HepG2 (cell line): Measurements from ENCODE around the gene QKI. TPM values are rescaled to one million over a fixed set of nuclear protein-coding genes. Genes with fewer than 3 reads are reported as not detected.
A peak's percentile ranks its signal among the peaks of the same experiment; 100 is the strongest.

Experiments
- AHDC1 ChIP-seq: sonication (generic); formaldehyde crosslinking; IDR thresholded peaks from 2 replicates; pipeline ENCODE4 v1.5.1; 2020; ENCODE audit warnings: mild to moderate bottlenecking, missing genetic modification reagents, borderline replicate concordance
- ATF1 ChIP-seq: IDR thresholded peaks from 2 replicates; pipeline ENCODE4 v1.6.1; 2016; ENCODE audit warnings: mild to moderate bottlenecking, control low read depth
- CCDC6 ChIP-seq: sonication (generic); formaldehyde crosslinking; IDR thresholded peaks from 2 replicates; pipeline ENCODE4 v1.8.1; 2022; ENCODE audit warnings: mild to moderate bottlenecking, missing genetic modification reagents, moderate library complexity
- CEBPB ChIP-seq: IDR thresholded peaks from 2 replicates; pipeline ENCODE4 v1.6.1; 2011; ENCODE audit warnings: low read depth, low read length, improper control_type of control experiment, borderline replicate concordance
- GMEB1 ChIP-seq: sonication (generic); formaldehyde crosslinking; IDR thresholded peaks from 2 replicates; pipeline ENCODE4 v1.5.1; 2020; ENCODE audit warnings: missing genetic modification reagents, mild to moderate bottlenecking, borderline replicate concordance
- KLF9 ChIP-seq: IDR thresholded peaks from 2 replicates; pipeline ENCODE4 v1.6.1; 2016; ENCODE audit warnings: low read depth
- SNAI1 ChIP-seq: sonication (generic); formaldehyde crosslinking; IDR thresholded peaks from 2 replicates; pipeline ENCODE4 v1.5.0; 2020; ENCODE audit warnings: mild to moderate bottlenecking, missing genetic modification reagents, borderline replicate concordance
- TEAD2 ChIP-seq: sonication (generic); formaldehyde crosslinking; IDR thresholded peaks from 2 replicates; pipeline ENCODE4 v1.9.0; 2021; ENCODE audit warnings: missing genetic modification reagents
- TEAD3 ChIP-seq: optimal IDR thresholded peaks from 2 replicates; pipeline ENCODE3; 2016; ENCODE audit warnings: borderline replicate concordance
- ZMAT5 ChIP-seq: sonication (generic); formaldehyde crosslinking; IDR thresholded peaks from 2 replicates; pipeline ENCODE4 v1.5.0; 2020; ENCODE audit warnings: mild to moderate bottlenecking, low read depth, missing genetic modification reagents, borderline replicate concordance
- ZNF136 ChIP-seq: sonication (generic); formaldehyde crosslinking; IDR thresholded peaks from 2 replicates; pipeline ENCODE4 v1.8.1; 2022; ENCODE audit warnings: low read depth, mild to moderate bottlenecking, moderate library complexity, missing genetic modification reagents
- ZNF382 ChIP-seq: sonication (generic); formaldehyde crosslinking; IDR thresholded peaks from 2 replicates; pipeline ENCODE4 v1.5.0; 2020; ENCODE audit warnings: missing genetic modification reagents, mild to moderate bottlenecking, borderline replicate concordance
- ZNF496 ChIP-seq: sonication (generic); formaldehyde crosslinking; IDR thresholded peaks from 2 replicates; pipeline ENCODE4 v1.8.1; 2023; ENCODE audit warnings: mild to moderate bottlenecking, moderate library complexity, missing genetic modification reagents; ENCODE audit not compliant: insufficient replicate concordance
- ZNF501 ChIP-seq: sonication (generic); formaldehyde crosslinking; IDR thresholded peaks from 2 replicates; pipeline ENCODE4 v1.5.1; 2020; ENCODE audit warnings: mild to moderate bottlenecking, moderate library complexity, missing genetic modification reagents
- ZNF546 ChIP-seq: sonication (generic); formaldehyde crosslinking; conservative IDR thresholded peaks from 2 replicates; pipeline ENCODE4 v1.8.1; 2023; ENCODE audit warnings: mild to moderate bottlenecking, missing genetic modification reagents
- ZNF563 ChIP-seq: sonication (generic); formaldehyde crosslinking; IDR thresholded peaks from 2 replicates; pipeline ENCODE4 v1.8.0; 2022; ENCODE audit warnings: mild to moderate bottlenecking, moderate library complexity, missing genetic modification reagents
- ZNF589 ChIP-seq: sonication (generic); formaldehyde crosslinking; conservative IDR thresholded peaks from 2 replicates; pipeline ENCODE4 v1.8.0; 2022; ENCODE audit warnings: mild to moderate bottlenecking, moderate library complexity, missing genetic modification reagents
- polyA plus RNA-seq, 8 experiments: library from polyadenylated mRNA; depleted of rRNA in 3 of 8; stranded (reverse) in 7 of 8; unstranded in 1 of 8; fragments of >200 nt; fragmentation: Illumina TruSeq in 4 of 8; extraction: Trizol in 4 of 8; gene quantifications; 2 replicates each; pipeline versions ENCODE4 v1.2.1 to v1.2.3, GENCODE V29; 2011 to 2016; ENCODE audit warnings: low read depth in 4 of 8, missing spikeins in 1 of 8, mixed read lengths in 1 of 8; ENCODE audit not compliant: insufficient read depth in 1 of 8
- total RNA-seq, 5 experiments: library from RNA; depleted of rRNA; stranded (reverse); fragments of >200 nt; fragmentation: Illumina TruSeq; extraction: Trizol; gene quantifications; 2 replicates each; pipeline ENCODE4 v1.2.3, GENCODE V29; 2016; ENCODE audit warnings: low read depth in 1 of 5

Gene QKI
- total and polyA plus RNA-seq, 2 of the 13 experiments (the other 11 are each of a cell fraction or from before 2014, with no cell fraction given) = 136 to 137 TPM

GRCh38 chr6:163405412-163406309, 8.9 kb upstream of the QKI start (continued):
- TF ChIP-seq ZNF136 (no peak), ZNF382 (CRISPR knock-in tag) (no peak), CCDC6 (peak; percentile 65; the same call in 1 of the 2 replicates), GMEB1 (CRISPR knock-in tag) (no peak), AHDC1 (CRISPR knock-in tag) (no peak), KLF9 (no peak), ZNF563 (peak; percentile 56; the same call in 1 of the 2 replicates), TEAD3 (peak; percentile 52), ZNF496 (CRISPR knock-in tag) (no peak), TEAD2 (CRISPR knock-in tag) (no peak), ATF1 (CRISPR knock-in tag) (no peak), ZNF501 (CRISPR knock-in tag) (peak; percentile 81), ZNF546 (no peak), ZMAT5 (CRISPR knock-in tag) (no peak), SNAI1 (CRISPR knock-in tag) (peak; percentile 47; the same call in 1 of the 2 replicates), CEBPB (no peak), ZNF589 (CRISPR knock-in tag) (no peak)
